Smooth muscle cell of the coronary artery (primary cell): Measurements from ENCODE around the gene IL1B. TPM values are rescaled to one million over a fixed set of nuclear protein-coding genes. Genes with fewer than 3 reads are reported as not detected.

ENCODE experiments used
- total RNA-seq: library from RNA; depleted of rRNA; stranded (reverse); fragments of >200 nt; gene quantifications from 2 replicates; pipeline ENCODE4 v1.2.3, GENCODE V29; 2014; ENCODE audit warnings: low replicate concordance

IL1B gene
- total RNA-seq: 0.82 and 60.4 TPM in 2 replicates

GRCh38 chr2:112836695-112837117, at the start of gene IL1B:
Gene IL1B (minus strand): TSS chr2:112836779. CDS start chr2:112836229, 550 bp downstream.

GRCh38 chr2:112784199-112785189, 52.1 kb downstream of the IL1B start, which contains the start of gene IL1A:
Gene IL1A (minus strand): TSS chr2:112784493. CDS start chr2:112783770, 723 bp downstream.

Other genes with a start within 250 kb of the IL1B start
- 27.4 and 82.2 TPM in 2 replicates for gene SLC20A1, start 190.8 kb downstream of the IL1B start, total RNA-seq
- gene NT5DC4, start 115.8 kb downstream of the IL1B start, total RNA-seq: not detected in 2 replicates
- 0.94 and 2.1 TPM in 2 replicates for gene CKAP2L, start 72.2 kb downstream of the IL1B start, total RNA-seq
- gene IL1A, start 52.3 kb downstream of the IL1B start, total RNA-seq: 4.1 TPM in 1 of 2 replicates, not detected in the other
- gene IL37, start 74.4 kb upstream of the IL1B start, total RNA-seq: not detected in 2 replicates
- not detected in 2 replicates for gene IL36G, start 141.2 kb upstream of the IL1B start, total RNA-seq
- not detected in 2 replicates for gene IL36A, start 168.7 kb upstream of the IL1B start, total RNA-seq
- gene IL36B, start 216.1 kb upstream of the IL1B start, total RNA-seq: not detected in 2 replicates
- gene IL36RN, start 222.4 kb upstream of the IL1B start, total RNA-seq: not detected in 2 replicates
- not detected in 2 replicates for gene IL1F10, start 231.2 kb upstream of the IL1B start, total RNA-seq